NCI-H524 treated with DMSO at 0.1 percent for 48 hours (cell line): ENCODE measurements around the gene LAMC2.
"Not testable (repeated sequence)": the region's sequence is repeated elsewhere in the genome, so short reads cannot be mapped to it uniquely, and the experiment has no call there.

ENCODE experiments used
- DNase-seq: peaks from one replicate; lab custom pipeline; 2025; lab: John Stamatoyannopoulos, UW

LAMC2 gene

GRCh38 chr1:183263886-183264602, 78.0 kb downstream of the LAMC2 start:
- peak; percentile 65 for DNase-seq

GRCh38 chr1:183267646-183268431, 81.8 kb downstream of the LAMC2 start:
- DNase-seq = no peak

- no peak for DNase-seq
Measured at GRCh38 chr1:183270541-183271141, 84.6 kb downstream of the LAMC2 start.

GRCh38 chr1:183272390-183272848, 86.4 kb downstream of the LAMC2 start:
- no peak for DNase-seq

GRCh38 chr1:183273300-183273699, 87.2 kb downstream of the LAMC2 start:
- DNase-seq = no peak

GRCh38 chr1:183273984-183274383, 87.9 kb downstream of the LAMC2 start:
- DNase-seq = not testable (repeated sequence)

- DNase-seq = no peak
Measured at GRCh38 chr1:183274836-183275235, 88.8 kb downstream of the LAMC2 start.

- DNase-seq = no peak
Measured at GRCh38 chr1:183275322-183275721, 89.3 kb downstream of the LAMC2 start.

- DNase-seq = peak; percentile 65
Measured at GRCh38 chr1:183276386-183277080, 90.5 kb downstream of the LAMC2 start.

GRCh38 chr1:183277821-183278738, 92.0 kb downstream of the LAMC2 start:
- no peak for DNase-seq

- DNase-seq = no peak
Measured at GRCh38 chr1:183278739-183279591, 92.9 kb downstream of the LAMC2 start.

GRCh38 chr1:183279835-183280234, 93.8 kb downstream of the LAMC2 start:
- DNase-seq = no peak

GRCh38 chr1:183281039-183281438, 95.0 kb downstream of the LAMC2 start:
- DNase-seq = peak; percentile 71

- DNase-seq = peak; percentile 71
Measured at GRCh38 chr1:183281553-183282091, 95.6 kb downstream of the LAMC2 start.

- no peak for DNase-seq
Measured at GRCh38 chr1:183282101-183282855, 96.2 kb downstream of the LAMC2 start.

- no peak for DNase-seq
Measured at GRCh38 chr1:183283286-183283685, 97.2 kb downstream of the LAMC2 start.

GRCh38 chr1:183284086-183284485, 98.0 kb downstream of the LAMC2 start:
- DNase-seq = no peak

- DNase-seq = no peak
Measured at GRCh38 chr1:183285256-183285655, 99.2 kb downstream of the LAMC2 start.

- no peak for DNase-seq
Measured at GRCh38 chr1:183285746-183286145, 99.7 kb downstream of the LAMC2 start.
